IPS-NIHi11 (cell line): Measurements from ENCODE around the gene TMEM178B.

Source experiments
- DNase-seq: peaks from one replicate; pipeline ENCODE4 v3.0.0; 2012; ENCODE audit warnings: mixed read lengths, low spot score

Gene TMEM178B

GRCh38 chr7:141221007-141221612, 147.2 kb downstream of the TMEM178B start:
- DNase-seq: peak; percentile 61

GRCh38 chr7:141225916-141226618, 152.2 kb downstream of the TMEM178B start:
- no peak for DNase-seq

- no peak for DNase-seq
Observed at GRCh38 chr7:141227454-141227853, 153.6 kb downstream of the TMEM178B start.

- DNase-seq: no peak
Observed at GRCh38 chr7:141228482-141228881, 154.6 kb downstream of the TMEM178B start.

GRCh38 chr7:141231018-141231792, 157.3 kb downstream of the TMEM178B start:
- DNase-seq: peak; percentile 35

GRCh38 chr7:141232286-141233051, 158.6 kb downstream of the TMEM178B start:
- DNase-seq: no peak

GRCh38 chr7:141234335-141235105, 160.7 kb downstream of the TMEM178B start:
- no peak for DNase-seq

- DNase-seq: no peak
Observed at GRCh38 chr7:141235656-141236055, 161.8 kb downstream of the TMEM178B start.

- DNase-seq: peak; percentile 25
Observed at GRCh38 chr7:141238596-141239243, 164.9 kb downstream of the TMEM178B start.

- DNase-seq: no peak
Observed at GRCh38 chr7:141239661-141240060, 165.8 kb downstream of the TMEM178B start.

- DNase-seq: no peak
Observed at GRCh38 chr7:141242568-141242967, 168.7 kb downstream of the TMEM178B start.

GRCh38 chr7:141243368-141243767, 169.5 kb downstream of the TMEM178B start:
- no peak for DNase-seq

GRCh38 chr7:141244435-141244834, 170.6 kb downstream of the TMEM178B start:
- no peak for DNase-seq

GRCh38 chr7:141246426-141246825, 172.6 kb downstream of the TMEM178B start:
- no peak for DNase-seq

- DNase-seq: no peak
Observed at GRCh38 chr7:141251180-141251579, 177.3 kb downstream of the TMEM178B start.

- no peak for DNase-seq
Observed at GRCh38 chr7:141251957-141252356, 178.1 kb downstream of the TMEM178B start.

- no peak for DNase-seq
Observed at GRCh38 chr7:141257597-141257996, 183.7 kb downstream of the TMEM178B start.

- no peak for DNase-seq
Observed at GRCh38 chr7:141258559-141258958, 184.7 kb downstream of the TMEM178B start.

GRCh38 chr7:141262101-141263090, 188.5 kb downstream of the TMEM178B start:
- DNase-seq: peak; percentile 41

- DNase-seq: no peak
Observed at GRCh38 chr7:141263508-141263907, 189.6 kb downstream of the TMEM178B start.
